B cell (primary cell): ENCODE data around the gene RFX8. TPM values are rescaled to one million over a fixed set of nuclear protein-coding genes. Genes with fewer than 3 reads are reported as not detected.

Source experiments
- ATAC-seq: fragments of 200-7000 bp; cut with Tn5 transposase; one replicate; pipeline ENCODE4 v1.10.0; 2021; ENCODE audit warnings: low read depth, mild to moderate bottlenecking, moderate number of reproducible peaks, moderate library complexity
- CTCF ChIA-PET: fragments of 350-600 bp; sonication (Branson Sonifier 250); formaldehyde crosslinking; loops from one replicate; lab custom pipeline; 2021; ENCODE audit warnings: antibody characterized with exemption, inconsistent platforms; lab: Charles Lee
- POLR2A ChIA-PET: fragments of 350-600 bp; sonication (Branson Sonifier 250); formaldehyde crosslinking; loops from one replicate; lab custom pipeline; 2021; ENCODE audit warnings: antibody characterized with exemption; lab: Charles Lee
- DNase-seq: peaks from one replicate; pipeline ENCODE4 v3.0.0; 2013
- H2AFZ ChIP-seq: 2 replicates; pipeline ENCODE4 v1.6.1; 2012; ENCODE audit warnings: mild to moderate bottlenecking, low read depth, low read length; ENCODE audit not compliant: insufficient read depth, poor library complexity, severe bottlenecking
- H3K27ac ChIP-seq, 2 donors: 1 replicate in 1 of 2; 2 replicates in 1 of 2; pipeline ENCODE4 v1.5.1; 2012 to 2013; ENCODE audit warnings: low read length in 2 of 2, mild to moderate bottlenecking in 2 of 2, moderate library complexity in 1 of 2
- H3K27me3 ChIP-seq, 4 experiments: fragments of 200-600 bp in 1 of 4; sonication (generic) in 1 of 4; replicated peaks in 1 of 4; 1 replicate in 2 of 4; 2 replicates in 2 of 4; pipeline versions ENCODE4 v1.6.1 to v1.7.0; 2013 to 2016; ENCODE audit warnings: low read length in 3 of 4, mild to moderate bottlenecking in 2 of 4, mixed read lengths in 1 of 4, moderate library complexity in 1 of 4; ENCODE audit not compliant: insufficient read depth in 4 of 4, control insufficient read depth in 3 of 4; ENCODE audit errors: control extremely low read depth in 1 of 4
- H3K36me3 ChIP-seq, 2 experiments: replicated peaks in 1 of 2; 1 replicate in 1 of 2; 2 replicates in 1 of 2; pipeline versions ENCODE4 v1.6.1 to v1.7.1; 2013; ENCODE audit warnings: low read length in 1 of 2; ENCODE audit not compliant: insufficient read depth in 2 of 2, control insufficient read depth in 1 of 2; ENCODE audit errors: control extremely low read depth in 1 of 2, extremely low read depth in 1 of 2
- H3K4me1 ChIP-seq, 2 donors: fragments of 200-600 bp in 1 of 2; sonication (generic) in 1 of 2; 1 replicate in 1 of 2; 2 replicates in 1 of 2; pipeline versions ENCODE4 v1.5.1 to v1.6.1; 2013 to 2017; ENCODE audit warnings: low read length in 2 of 2; ENCODE audit not compliant: control insufficient read depth in 2 of 2, insufficient read depth in 2 of 2
- H3K4me2 ChIP-seq: replicated peaks from 2 replicates; pipeline ENCODE3; 2012; ENCODE audit warnings: mild to moderate bottlenecking, low read depth, low read length; ENCODE audit not compliant: poor library complexity, severe bottlenecking
- H3K4me3 ChIP-seq, 5 experiments: fragments of 200-600 bp in 1 of 5; sonication (generic) in 1 of 5; 1 replicate in 3 of 5; 2 replicates in 2 of 5; pipeline versions ENCODE4 v1.5.1 to v1.7.0; 2011 to 2016; ENCODE audit warnings: low read length in 4 of 5, mild to moderate bottlenecking in 4 of 5, low read depth in 2 of 5, control low read depth in 1 of 5, moderate library complexity in 1 of 5; ENCODE audit not compliant: insufficient read depth in 1 of 5; ENCODE audit errors: control extremely low read depth in 1 of 5, extremely low read depth in 1 of 5
- H3K79me2 ChIP-seq: fragments of 200-600 bp; sonication (generic); one replicate; pipeline ENCODE4 v1.6.0; 2016; ENCODE audit warnings: low read length; ENCODE audit not compliant: control insufficient read depth, insufficient read depth
- H3K9ac ChIP-seq: fragments of 200-600 bp; sonication (generic); 2 replicates; pipeline ENCODE4 v1.6.1; 2017; ENCODE audit warnings: mild to moderate bottlenecking, low read length, moderate library complexity
- H3K9me3 ChIP-seq, 3 donors: one replicate each; pipeline versions ENCODE4 v1.6.1 to v1.7.1; 2013; ENCODE audit warnings: low read length in 2 of 3; ENCODE audit not compliant: control insufficient read depth in 2 of 3, insufficient read depth in 1 of 3; ENCODE audit errors: control extremely low read depth in 1 of 3
- H4K20me1 ChIP-seq: 2 replicates; pipeline ENCODE4 v1.6.0; 2012; ENCODE audit warnings: mild to moderate bottlenecking, low read length; ENCODE audit not compliant: insufficient read depth, control insufficient read depth, poor library complexity, severe bottlenecking
- H3K27ac Mint-ChIP-seq: one replicate; pipeline ENCODE4 v1.8.0; 2021; ENCODE audit warnings: mixed read lengths
- H3K27me3 Mint-ChIP-seq: one replicate; pipeline ENCODE4 v1.8.0; 2021; ENCODE audit warnings: mixed read lengths
- H3K4me1 Mint-ChIP-seq: one replicate; pipeline ENCODE4 v1.8.0; 2021; ENCODE audit warnings: mixed read lengths
- H3K4me3 Mint-ChIP-seq: one replicate; pipeline ENCODE4 v1.8.0; 2021; ENCODE audit warnings: mixed read lengths
- H3K9me3 Mint-ChIP-seq: one replicate; pipeline ENCODE4 v1.8.0; 2022; ENCODE audit warnings: mixed read lengths; ENCODE audit not compliant: insufficient read depth
- EZH2 ChIP-seq: IDR thresholded peaks from 2 replicates; pipeline ENCODE4 v1.6.1; 2012; ENCODE audit warnings: borderline replicate concordance, low read depth, mild to moderate bottlenecking, moderate library complexity, low read length; ENCODE audit not compliant: insufficient read depth, poor library complexity, severe bottlenecking
- WGBS: methylation state at CpG from one replicate; pipeline ENCODE4 v1.1.5; 2013; ENCODE audit warnings: missing lambda C conversion rate; ENCODE audit not compliant: insufficient coverage; 5-methylcytosine and 5-hydroxymethylcytosine counted together
- intact Hi-C: fragments of 100-400 bp; cut with micrococcal nuclease; formaldehyde crosslinking; loops from one replicate; pipeline ENCODE4 v1.10.0; 2022
- polyA plus RNA-seq: library from polyadenylated mRNA; depleted of rRNA; stranded (reverse); fragments of >200 nt; gene quantifications from 2 replicates; pipeline ENCODE4 v1.2.3, GENCODE V29; 2012
- total RNA-seq, 2 donors: library from RNA; stranded (reverse); fragments of 120-200 nt in 1 of 2; gene quantifications; 1 replicate in 1 of 2; 2 replicates in 1 of 2; pipeline versions ENCODE4 v1.2.3 to v1.2.4, GENCODE V29; 2013 to 2022
- TF ChIP-seq, protein P1 (sequence below): fragments of 200-600 bp; IDR thresholded peaks from one replicate; pipeline ENCODE4 v1.8.0; 2022; ENCODE audit warnings: antibody characterized with exemption, mild to moderate bottlenecking

RFX8 gene
- total and polyA plus RNA-seq, 2 donors (not counting 1 experiment from before 2014, with no cell fraction given), result not detected

DNA sequence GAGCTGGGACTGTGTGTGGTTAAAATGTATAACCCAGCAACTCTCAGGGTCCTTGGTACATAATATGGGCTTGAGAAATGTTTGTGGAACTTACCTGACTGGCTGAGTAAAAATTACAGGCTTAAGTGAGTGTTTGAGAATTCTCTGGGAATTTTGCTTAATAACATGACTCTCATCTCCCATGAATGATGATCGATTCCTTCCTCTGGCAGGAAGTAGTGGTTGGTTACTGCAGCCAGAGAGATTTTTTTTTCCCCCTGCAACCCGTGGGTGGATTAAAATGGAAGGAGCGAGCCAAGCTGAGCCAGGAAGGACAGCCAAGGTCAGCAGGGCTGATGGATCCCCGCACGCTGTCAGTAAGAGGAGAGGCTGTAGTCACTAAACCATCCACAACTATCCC, 40.6 kb upstream of the RFX8 start:
- DNase-seq (no peak), ATAC-seq (no peak)
- H3K4me2 ChIP-seq, result no peak overlapping the region
- ChIA-PET POLR2A (no interaction called here), CTCF (interaction anchor here (0.7 kb wide), 1 partner anchor 104 kb away, joined by 3 read pairs; no protein-coding TSS in a partner anchor)
- peaks cover 0 to 13% (median 7%) of the 10 kb centered on the region in 3 donors for H3K9me3 ChIP-seq
- Mint-ChIP-seq H3K27ac (no peak overlapping the region), H3K9me3 (peaks cover 4% of the 10 kb centered on the region), H3K4me3 (no peak overlapping the region), H3K27me3 (peaks cover 26% of the 10 kb centered on the region), H3K4me1 (peaks cover 20% of the 10 kb centered on the region)
- no peak overlapping the region for H3K4me3 ChIP-seq
- H3K9ac ChIP-seq, result no peak overlapping the region
- peaks cover 2 to 17% of the 10 kb centered on the region in 2 donors for H3K4me1 ChIP-seq
- H3K27ac ChIP-seq, result no peak overlapping the region
- H3K36me3 ChIP-seq, result no peaks in the 10 kb centered on the region
- intact Hi-C loops, result no loop called here
- H2AFZ ChIP-seq, result no peak overlapping the region
- 100% methylated on average over 2 of the region's 5 CpGs for WGBS
- no peak for TF ChIP-seq EZH2
- TF ChIP-seq, protein P1, sequence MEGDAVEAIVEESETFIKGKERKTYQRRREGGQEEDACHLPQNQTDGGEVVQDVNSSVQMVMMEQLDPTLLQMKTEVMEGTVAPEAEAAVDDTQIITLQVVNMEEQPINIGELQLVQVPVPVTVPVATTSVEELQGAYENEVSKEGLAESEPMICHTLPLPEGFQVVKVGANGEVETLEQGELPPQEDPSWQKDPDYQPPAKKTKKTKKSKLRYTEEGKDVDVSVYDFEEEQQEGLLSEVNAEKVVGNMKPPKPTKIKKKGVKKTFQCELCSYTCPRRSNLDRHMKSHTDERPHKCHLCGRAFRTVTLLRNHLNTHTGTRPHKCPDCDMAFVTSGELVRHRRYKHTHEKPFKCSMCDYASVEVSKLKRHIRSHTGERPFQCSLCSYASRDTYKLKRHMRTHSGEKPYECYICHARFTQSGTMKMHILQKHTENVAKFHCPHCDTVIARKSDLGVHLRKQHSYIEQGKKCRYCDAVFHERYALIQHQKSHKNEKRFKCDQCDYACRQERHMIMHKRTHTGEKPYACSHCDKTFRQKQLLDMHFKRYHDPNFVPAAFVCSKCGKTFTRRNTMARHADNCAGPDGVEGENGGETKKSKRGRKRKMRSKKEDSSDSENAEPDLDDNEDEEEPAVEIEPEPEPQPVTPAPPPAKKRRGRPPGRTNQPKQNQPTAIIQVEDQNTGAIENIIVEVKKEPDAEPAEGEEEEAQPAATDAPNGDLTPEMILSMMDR, result no peak
- peaks cover 0 to 6% (median 0%) of the 10 kb centered on the region in 4 experiments for H3K27me3 ChIP-seq
- no peaks in the 10 kb centered on the region for H4K20me1 ChIP-seq
- H3K79me2 ChIP-seq, result no peaks in the 10 kb centered on the region

DNA sequence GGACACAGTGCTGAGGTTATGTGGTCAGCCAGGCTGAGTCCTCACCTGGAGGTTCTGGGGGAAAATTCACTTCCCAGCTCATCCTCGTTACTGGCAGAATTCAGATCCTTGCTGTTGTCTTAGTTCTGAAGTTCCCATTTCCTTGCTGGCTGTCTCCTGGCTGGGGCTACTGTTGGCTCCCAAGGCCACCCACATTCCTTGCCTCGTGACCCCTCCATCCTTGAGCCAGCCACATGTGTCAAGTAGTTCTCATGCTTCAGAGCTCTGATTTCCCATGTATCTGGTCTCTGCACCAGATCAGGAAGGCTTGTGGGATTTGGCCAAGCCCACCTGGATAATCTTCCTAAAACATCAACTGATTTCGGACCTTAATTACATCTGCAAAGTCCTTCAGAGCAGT, 38.1 kb upstream of the RFX8 start:
- H3K4me2 ChIP-seq, result no peak overlapping the region
- ChIA-PET POLR2A (no interaction called here), CTCF (no interaction called here)
- DNase-seq (no peak), ATAC-seq (no peak)
- Mint-ChIP-seq H3K4me3 (no peak overlapping the region), H3K9me3 (peaks cover 4% of the 10 kb centered on the region), H3K27me3 (peaks cover 19% of the 10 kb centered on the region), H3K27ac (no peak overlapping the region), H3K4me1 (peaks cover 10% of the 10 kb centered on the region)
- no peak overlapping the region for H3K9ac ChIP-seq
- 91% methylated on average over 2 of the region's 3 CpGs for WGBS
- TF ChIP-seq EZH2, result no peak
- TF ChIP-seq, protein P1, result no peak
- no peaks in the 10 kb centered on the region for H3K79me2 ChIP-seq
- H2AFZ ChIP-seq, result no peak overlapping the region
- H3K36me3 ChIP-seq, result no peaks in the 10 kb centered on the region
- peaks cover 0 to 13% (median 7%) of the 10 kb centered on the region in 3 donors for H3K9me3 ChIP-seq
- intact Hi-C loops, result no loop called here
- H3K4me1 ChIP-seq, result peaks cover 0 to 5% of the 10 kb centered on the region in 2 donors
- H3K27ac ChIP-seq, result no peak overlapping the region
- peaks cover 0 to 6% (median 0%) of the 10 kb centered on the region in 4 experiments for H3K27me3 ChIP-seq
- no peak overlapping the region for H3K4me3 ChIP-seq
- H4K20me1 ChIP-seq, result no peaks in the 10 kb centered on the region
